NCI-H82 (cell line): ENCODE measurements around the gene NCAM2.
A peak's percentile ranks its signal among the peaks of the same experiment; 100 is the strongest.
"Not testable (repeated sequence)": the region's sequence is repeated elsewhere in the genome, so short reads cannot be mapped to it uniquely, and the experiment has no call there.

ENCODE experiments used
- DNase-seq: peaks from one replicate; lab custom pipeline; 2025; lab: John Stamatoyannopoulos, UW

Gene NCAM2

DNA sequence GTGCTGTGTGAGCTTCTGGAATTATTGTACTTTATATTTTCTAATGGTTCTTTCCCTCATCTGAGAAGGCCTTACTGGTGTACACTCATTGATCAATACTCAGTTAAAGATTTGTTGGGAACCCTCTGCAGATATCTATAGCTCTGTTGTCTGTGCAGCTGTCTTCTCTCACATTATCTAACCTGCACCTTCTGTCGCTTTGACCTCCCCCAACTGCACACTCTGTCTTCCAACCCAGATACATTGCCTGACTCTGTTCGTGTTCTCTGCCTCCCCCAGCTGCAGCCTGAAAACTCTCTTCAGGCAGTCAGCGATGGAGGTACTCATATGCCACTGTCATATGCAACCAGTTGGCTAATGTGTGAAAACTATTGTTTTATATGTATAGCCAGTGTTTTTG lies 334.3 kb downstream of the NCAM2 start:
- DNase-seq: peak; percentile 22

DNA sequence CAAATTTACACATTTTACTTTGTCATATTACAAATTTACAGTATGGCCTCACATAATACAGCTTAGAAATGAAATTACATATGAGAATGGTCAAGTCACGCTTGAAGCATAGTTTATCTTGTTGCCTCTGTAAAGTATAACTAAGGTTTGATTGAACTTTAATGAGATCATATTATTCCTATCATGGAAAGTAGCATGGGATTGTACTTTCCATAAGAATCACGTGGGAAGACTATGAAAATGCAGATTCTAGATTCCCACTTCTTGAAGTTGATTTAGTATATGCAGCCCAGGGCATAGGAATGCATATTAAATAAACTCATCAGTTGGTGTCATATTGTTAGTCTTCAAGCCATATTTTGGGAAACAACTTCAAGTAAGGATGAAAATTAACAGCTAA lies 342.8 kb downstream of the NCAM2 start:
- DNase-seq: no peak

DNA sequence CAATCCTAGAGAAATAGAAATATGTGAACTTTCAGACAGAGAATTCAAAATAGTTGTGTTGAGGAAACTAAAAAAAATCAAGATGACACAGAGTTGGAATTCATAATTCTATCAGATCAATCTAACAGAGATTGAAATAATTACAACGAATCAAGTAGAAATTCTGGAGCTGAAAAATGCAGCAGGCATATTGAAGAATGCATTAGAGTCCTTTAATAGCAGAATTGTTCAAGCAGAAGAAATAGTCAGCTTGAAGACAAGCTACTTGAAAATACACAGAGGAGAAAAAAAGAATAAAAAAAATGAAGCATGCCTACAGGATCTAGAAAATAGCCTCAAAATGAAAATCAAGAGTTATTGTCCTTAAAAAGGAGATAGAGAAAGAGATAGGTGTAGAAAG lies 347.1 kb downstream of the NCAM2 start:
- no peak for DNase-seq

DNA sequence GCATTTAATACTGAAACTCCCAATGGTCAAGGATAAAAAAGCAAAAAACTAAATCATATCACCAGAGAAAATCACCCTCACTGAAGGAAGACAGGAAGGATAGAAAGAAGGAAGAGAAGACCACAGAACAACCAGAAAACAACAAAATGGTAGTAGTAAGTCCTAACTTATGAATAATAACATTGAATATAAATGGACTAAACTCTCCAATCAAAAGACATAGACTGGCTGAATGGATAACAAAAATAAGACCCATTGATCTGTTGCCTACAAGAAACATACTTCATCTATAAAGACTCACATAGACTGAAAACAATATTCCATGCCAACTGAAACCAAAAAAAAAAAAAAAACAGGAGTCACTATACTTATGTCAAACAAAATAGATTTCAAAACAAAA lies 347.7 kb downstream of the NCAM2 start:
- DNase-seq: no peak

DNA sequence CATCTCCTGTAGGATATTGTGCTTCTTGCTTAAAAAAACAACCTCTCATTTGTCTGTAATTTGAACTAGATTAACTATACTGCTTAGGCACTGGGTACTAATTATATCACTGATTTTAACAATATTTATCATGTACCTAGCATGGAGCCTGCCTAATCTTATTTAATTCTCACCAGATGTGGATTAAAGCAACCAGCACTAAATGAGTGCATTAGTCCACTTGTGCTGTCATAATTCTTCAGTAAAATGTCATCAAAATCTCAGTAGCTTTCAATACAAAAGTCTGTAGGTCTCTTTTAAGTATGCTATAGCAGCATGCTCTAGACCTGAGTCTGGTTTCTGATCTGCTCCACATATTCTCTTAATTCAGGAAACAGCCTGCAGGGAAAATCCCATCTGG lies 368.1 kb downstream of the NCAM2 start:
- DNase-seq: peak; percentile 61

DNA sequence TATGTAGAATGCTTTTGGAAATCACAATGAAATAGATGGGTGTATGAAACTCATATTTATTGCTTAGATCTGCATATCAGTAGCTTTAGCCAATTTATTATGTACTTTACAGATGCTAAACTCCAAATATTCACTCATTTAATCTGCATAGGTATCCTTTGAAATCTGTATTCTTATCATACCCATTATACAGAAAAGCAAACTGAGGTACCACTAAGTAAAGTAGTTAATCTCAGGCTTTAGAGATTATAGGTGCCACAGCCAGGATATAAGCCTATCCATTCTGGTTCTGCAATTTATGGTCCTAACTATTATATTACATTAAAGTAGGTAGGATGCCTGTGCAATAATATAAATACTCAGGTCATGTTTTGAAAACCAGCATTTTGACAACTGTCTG lies 369.4 kb downstream of the NCAM2 start:
- DNase-seq: no peak

DNA sequence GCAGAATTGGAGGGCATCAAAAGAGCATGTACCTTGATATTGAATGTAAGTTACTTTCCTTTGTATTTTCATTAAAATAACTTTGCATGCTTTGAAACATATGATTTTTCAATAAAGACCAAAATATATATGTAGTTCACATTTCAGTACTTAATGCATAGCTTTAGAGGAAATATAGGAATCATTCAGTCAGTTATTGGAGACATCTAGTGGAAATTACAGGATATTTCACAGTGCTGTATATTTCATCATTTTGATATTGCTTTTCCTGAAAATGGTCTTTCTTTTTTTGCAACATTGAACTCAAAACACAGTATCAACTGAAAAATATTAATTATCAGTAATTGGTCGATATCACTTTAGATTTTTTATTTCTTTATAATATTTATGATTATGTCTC lies 375.8 kb downstream of the NCAM2 start:
- no peak for DNase-seq

DNA sequence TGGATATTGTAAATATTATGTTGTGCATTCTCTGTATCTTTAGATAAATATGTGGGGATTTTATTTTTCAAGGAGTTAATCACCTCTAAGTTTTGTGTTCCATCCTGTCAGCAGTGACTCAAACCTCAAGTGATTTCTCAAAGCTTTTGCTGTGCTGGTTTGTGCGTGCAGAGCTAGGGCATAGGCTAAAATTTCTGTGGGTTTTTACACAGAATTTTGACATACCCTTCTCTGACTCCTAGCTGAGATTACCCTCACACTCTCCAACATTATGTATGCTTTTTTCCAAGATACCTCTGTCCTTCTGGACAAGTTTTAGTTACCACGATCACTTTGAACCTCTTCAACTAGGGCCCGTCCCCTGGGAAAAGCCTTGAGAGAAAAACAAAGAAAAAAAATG lies 384.9 kb downstream of the NCAM2 start:
- DNase-seq: no peak

DNA sequence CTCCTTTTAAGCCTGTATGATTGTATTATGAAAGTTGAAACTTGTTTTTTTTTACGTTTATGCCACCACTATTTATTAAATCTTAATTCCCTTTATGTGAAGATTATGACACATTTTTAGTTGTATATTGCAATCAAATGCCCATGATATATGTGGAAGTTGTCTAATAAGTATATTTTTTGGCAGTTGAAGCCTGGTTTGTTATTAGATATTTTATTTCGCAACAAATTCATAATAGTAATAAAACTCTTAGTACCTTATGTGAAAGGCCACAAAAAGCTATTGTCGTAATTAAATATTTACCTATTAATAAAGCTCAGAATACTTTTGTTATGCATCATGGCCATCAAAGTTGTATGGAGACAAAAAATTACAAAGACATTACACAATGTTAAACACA lies 386.8 kb downstream of the NCAM2 start:
- DNase-seq: no peak

DNA sequence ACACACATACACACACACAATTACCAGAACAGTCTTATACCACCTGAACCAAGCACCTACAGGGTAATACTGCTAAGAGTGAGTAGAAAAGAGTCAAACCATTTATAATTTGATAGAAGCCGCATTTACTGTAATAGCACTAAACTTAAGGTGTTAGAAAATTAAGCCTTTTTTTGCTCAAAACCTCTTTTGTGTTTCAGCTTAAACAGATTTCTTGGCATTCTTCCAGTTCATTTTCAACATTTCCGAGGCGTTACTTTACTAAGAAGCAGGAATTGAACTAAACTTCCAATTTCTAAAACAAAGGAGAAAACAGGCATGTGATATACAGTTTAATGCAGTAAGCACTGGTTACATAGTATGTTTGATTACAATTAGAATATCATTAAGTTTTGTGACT lies 387.2 kb downstream of the NCAM2 start:
- no peak for DNase-seq

DNA sequence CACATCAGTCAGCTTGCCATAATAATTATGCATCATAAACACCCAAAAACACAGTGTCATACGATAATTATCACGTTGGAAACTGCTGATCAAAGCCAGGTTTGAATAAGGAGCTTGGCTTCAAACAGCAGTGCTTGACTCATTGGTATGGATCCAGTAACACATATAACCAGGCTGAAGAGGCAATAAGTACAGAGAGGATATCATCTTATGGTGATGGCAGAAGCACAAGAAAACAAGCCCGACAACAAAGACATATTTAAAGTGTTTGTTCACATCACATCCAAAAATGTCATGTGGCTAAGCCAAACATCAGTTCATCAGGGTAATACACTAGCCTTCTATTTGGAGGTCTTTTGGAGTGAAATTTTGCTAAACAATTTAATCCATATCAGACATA lies 389.7 kb downstream of the NCAM2 start:
- no peak for DNase-seq

DNA sequence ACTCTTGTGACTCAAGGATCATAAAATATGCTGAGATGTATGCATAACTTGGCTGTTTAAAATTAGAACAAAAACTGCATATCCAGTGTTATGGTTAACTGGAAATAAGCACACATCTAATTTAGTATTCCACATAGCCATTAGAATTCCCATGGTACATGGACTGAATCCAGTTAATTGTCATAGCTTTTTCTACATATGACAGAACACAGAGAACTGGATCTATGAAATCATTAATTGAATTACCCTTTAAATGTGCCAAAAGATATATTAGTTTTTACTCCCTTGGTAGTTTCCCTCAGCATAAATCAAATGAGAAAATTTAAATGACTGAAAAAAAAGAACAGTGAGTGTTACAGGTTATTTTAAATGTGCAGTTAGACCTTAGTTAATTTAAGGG lies 395.9 kb downstream of the NCAM2 start:
- no peak for DNase-seq

DNA sequence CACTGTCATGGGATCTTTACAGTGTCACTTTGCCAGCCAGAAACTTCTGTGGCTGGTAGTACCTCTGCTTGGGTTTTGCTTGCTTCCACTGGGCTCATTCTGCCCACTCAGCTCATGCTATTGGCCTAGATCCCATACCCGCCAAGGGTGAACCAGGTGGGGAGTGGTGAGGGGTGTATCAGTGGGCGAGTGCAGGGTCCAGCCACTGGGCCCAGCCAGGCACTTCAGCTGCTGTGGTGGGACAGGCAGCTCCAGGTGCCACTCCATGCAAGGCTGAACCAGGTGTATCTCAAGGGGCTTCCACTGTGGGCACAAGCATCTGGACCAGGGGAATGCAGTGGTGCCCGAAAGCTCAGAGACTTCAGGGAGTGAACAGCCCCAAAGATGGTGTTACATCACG lies 398.2 kb downstream of the NCAM2 start:
- DNase-seq: no peak

DNA sequence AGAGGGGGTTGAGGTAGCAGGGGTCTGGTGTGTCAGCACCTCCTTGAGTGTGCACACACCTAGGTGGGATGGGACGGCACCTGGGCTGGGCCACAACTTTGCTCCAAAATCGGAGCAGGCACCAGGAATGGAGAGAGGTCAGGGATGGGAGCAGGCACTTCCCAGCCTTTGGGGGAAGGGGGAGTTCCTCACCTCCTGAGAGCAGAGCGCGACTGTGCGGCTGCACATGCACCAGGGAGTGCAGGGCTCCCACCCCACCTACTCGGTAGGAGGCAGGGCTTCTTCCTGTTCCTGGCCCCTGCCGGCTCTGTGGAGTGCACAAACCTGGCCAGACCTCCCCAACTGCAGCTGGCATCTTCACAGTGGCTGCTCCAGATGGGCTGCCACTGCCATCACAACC lies 399.3 kb downstream of the NCAM2 start:
- no peak for DNase-seq

DNA sequence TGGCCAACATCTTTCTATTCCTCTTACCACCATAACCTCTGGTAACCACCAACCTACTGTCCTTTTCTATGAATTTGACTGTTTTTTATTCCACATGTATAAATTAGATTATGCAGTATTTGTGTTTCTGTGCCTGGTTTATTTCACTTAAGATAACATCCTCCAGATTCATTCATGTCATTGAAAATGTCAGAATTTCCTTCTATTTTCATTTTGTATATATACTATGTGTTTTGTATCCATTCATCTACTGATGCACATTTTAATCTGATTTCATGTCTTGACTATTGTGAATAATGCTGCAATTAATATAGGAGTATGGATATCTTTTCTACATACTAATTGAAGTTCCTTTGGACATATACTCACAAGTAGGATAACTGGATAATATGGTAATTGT lies 403.2 kb downstream of the NCAM2 start:
- DNase-seq: no peak

DNA sequence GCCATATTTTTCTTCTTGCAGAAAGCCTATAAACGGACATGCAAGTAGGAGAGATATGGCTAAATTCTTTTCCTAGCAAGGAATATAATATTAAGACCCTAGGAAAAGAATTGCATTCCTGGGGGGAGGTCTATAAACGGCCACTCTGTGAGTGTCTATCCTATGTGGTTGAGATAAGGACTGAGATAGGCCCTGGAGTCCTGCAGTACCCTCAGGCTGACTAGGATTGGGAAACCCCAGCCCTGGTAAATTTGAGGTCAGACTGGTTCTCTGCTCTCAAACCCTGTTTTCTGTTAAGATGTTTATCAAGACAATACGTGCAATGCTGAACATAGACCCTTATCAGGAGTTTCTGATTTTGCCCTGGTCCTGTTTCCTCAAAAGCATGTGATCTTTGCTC lies 404.0 kb downstream of the NCAM2 start:
- not testable (repeated sequence) for DNase-seq

DNA sequence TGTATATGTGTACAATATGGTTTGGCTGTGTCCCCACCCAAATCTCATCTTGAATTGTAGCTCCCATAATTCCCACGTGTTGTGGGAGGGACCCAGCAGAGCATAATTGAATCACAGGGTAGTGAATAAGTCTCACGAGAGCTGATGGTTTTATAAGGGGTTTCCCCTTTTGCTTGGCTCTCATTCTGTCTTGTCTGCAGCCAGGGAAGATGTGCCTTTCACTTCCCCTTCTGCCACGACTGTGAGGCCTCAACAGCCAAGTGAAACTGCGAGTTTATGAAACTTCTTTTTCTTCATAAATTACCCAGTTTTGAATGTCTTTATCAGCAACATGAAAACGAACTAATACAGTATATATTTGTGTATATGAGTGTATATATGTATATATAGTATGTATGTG lies 406.1 kb downstream of the NCAM2 start:
- DNase-seq: not testable (repeated sequence)

DNA sequence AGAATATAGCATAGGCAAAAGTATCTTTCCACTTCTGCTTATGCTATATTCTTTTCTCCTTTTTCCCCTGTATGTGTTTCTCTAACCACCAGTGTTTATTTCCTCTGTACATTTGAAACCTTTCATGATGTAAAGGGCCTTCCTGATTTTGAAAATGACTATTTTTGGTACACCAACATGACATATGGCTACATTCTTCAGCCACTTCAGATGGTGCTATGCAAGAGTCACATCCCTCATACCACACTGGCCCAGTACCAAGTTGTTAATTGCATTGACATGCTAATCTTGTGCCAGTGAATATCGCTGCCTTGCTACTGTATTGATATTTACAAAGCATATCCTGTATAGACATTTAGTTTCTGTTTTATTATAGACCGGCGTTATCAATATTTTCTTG lies 408.7 kb downstream of the NCAM2 start:
- no peak for DNase-seq

DNA sequence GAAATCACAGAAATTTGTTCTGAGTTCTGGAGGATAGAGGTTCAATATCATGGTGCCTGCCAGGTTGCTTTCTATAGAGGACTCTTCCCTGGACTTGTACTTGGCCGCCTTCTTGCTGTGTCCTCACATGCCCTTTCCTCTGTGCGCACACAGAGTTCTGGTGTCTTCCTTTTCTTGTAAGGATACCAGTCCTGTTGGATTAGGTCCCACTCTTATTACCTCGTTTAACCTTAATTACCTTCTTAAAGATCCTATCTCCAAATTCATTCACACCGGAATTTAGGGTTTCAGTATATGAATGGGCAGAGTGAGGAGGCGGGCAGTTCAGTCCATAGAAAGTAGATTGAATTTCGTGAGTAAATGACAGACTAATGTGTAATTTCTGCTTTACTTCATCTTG lies 413.9 kb downstream of the NCAM2 start:
- no peak for DNase-seq

DNA sequence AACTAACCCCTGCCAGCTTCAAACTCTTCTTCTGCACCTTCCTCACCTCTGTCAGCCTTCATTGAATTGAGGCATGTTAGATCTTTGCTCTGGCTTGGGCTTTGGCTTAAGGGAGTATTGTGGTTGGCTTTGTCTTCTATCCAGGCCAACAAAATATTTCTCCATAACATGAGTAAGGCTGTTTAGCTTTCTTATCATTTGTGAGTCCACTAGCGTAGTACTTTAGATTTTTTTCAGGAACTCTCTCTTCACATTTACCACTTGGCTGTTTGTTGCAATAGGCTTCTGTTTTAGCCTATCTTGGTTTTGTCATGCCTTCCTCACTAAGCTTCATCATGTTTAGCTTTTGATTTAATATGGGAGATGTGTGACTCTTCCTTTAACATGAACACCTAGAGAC lies 417.5 kb downstream of the NCAM2 start:
- DNase-seq: no peak

DNA sequence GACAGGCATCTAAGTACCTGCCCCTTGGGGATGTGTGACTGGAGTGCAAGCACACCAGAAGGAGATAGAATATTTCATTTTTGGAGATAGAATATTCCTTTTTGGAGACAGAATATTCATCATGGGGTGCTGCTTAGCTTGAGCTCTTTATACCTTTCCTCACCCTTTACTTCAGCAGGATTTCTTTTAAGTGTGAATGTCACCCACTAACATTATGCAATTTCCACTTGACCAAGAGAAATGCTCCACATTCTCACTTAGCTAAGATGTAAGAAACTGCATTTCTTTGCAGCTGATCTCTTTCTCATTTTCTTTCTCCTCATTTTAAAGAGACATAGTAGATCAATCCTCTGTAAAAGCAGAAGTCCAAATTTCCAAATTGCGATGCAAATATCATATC lies 436.7 kb downstream of the NCAM2 start:
- no peak for DNase-seq

DNA sequence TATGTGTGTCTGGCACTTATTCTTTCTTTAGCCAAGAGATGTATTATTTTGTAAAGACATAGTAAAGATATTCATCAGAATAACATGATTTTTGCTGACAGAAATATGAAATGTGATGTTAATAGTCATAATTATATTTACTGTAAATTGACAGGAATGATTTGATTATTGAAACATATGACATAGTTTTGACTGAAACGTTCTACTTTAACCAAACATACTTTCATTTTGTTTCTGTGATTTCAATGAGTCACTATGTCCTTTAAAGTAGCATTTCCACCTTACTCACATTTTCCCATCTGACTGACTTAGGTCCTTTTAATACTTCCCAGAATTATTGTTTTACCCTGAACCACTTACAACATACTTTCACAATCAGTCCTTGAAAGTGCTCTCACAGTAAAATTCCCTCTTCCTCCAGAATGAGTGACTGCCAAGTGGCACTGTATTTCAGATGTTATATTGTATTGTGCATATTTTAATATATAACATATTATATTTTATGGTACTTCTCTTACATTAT lies 437.9 kb downstream of the NCAM2 start:
- DNase-seq: no peak

DNA sequence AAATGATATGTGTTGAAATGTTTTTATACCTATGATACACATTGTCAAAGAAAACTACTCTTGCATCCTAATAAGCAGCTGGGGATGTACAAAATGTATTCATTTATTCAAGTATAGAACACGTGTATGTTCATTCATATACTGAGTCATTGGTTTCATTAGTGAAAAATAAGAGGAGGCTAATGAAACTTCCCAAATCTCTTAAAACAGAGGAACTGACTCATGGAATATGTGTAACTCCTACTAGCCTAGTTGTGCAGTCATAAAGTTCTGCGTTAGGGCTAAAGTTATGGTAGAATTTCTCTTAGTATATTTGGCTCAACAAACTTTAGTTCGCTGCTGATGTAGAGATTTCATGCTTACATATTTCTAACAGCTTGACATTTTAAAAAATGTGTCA lies 441.6 kb downstream of the NCAM2 start:
- no peak for DNase-seq

DNA sequence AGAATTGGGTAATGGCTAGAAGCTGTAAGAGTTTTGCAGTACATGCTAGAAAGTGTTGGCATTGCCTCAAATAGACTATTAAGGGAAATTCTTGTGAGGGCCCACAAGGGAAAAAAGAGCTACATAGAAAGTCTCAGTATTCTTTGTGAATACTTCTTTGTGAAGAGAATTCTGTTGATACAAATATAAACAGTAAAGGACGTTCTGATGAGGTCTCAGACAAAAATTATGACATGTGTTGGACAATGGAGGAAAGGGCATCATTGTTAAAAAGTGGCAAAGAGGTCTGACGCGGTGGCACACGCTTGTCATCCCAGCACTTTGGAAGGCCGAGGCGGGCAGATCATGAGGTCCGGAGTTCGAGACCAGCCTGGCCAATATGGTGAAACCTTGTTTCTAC lies 458.9 kb downstream of the NCAM2 start:
- no peak for DNase-seq

DNA sequence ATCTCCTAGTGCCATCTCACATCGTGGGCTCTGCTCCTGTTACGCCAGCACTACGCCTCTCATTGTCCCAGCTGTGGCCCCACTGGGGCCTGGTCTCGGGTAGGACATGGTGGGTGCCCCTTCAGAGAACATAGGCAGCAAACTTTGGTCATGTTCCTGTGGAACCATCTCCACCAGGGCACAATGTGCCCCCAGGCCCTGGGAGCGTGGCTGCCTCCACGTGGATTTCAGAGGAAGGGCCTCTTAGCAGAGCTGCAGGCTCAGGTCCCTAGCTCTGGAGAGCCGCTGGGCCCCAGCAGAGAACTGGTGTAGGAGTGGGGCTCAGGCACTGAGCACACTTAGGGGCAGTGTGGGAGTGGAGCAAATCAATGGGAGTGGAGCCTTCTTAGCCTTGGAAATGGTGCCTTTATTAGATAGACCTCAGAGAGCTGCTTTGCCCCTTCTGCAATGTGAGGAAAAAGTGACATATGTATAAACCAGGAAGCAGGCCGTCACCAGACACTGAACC lies 460.0 kb downstream of the NCAM2 start:
- no peak for DNase-seq
